IMR-90 (cell line): Measurements from ENCODE around the gene TRPV4. TPM values are rescaled to one million over a fixed set of nuclear protein-coding genes. Genes with fewer than 3 reads are reported as not detected.

Experiments used
- ATAC-seq: fragments of 200-7000 bp; cut with Tn5 transposase; 2 replicates; pipeline ENCODE4 v1.9.1; 2020; ENCODE audit warnings: low read depth, mild to moderate bottlenecking, moderate library complexity
- BruUV-seq: library from RNA; stranded (reverse); fragments of 400-500 nt; replicated peaks from 2 replicates; lab custom pipeline; 2021; lab: Mats Ljungman, UMichigan
- CTCF ChIA-PET: fragments of 300-600 bp; formaldehyde crosslinking; extraction: SDS; loops from one replicate; lab custom pipeline; 2021; ENCODE audit warnings: antibody characterized with exemption; lab: Yijun Ruan, JAX
- POLR2A ChIA-PET: fragments of 300-600 bp; sonication (Branson Sonifier 250); formaldehyde crosslinking; loops from one replicate; lab custom pipeline; 2022; ENCODE audit warnings: antibody characterized with exemption; ENCODE audit not compliant: unreplicated experiment; lab: Charles Lee
- DNase-seq: peaks from one replicate; pipeline ENCODE4 v3.0.0; 2013
- H2AFZ ChIP-seq: replicated peaks from 2 replicates; pipeline ENCODE3; 2013; ENCODE audit warnings: low read length, mild to moderate bottlenecking; ENCODE audit not compliant: poor library complexity
- H2AK5ac ChIP-seq: 2 replicates; pipeline ENCODE4 v1.6.1; 2013; ENCODE audit warnings: low read depth, low read length, inconsistent platforms
- H2AK9ac ChIP-seq: replicated peaks from 2 replicates; pipeline ENCODE3; 2013; ENCODE audit warnings: mild to moderate bottlenecking, low read depth, low read length, moderate library complexity; ENCODE audit not compliant: poor library complexity
- H2BK120ac ChIP-seq: 2 replicates; pipeline ENCODE4 v1.6.1; 2013; ENCODE audit warnings: low read depth, low read length, inconsistent platforms
- H2BK15ac ChIP-seq: 3 replicates; pipeline ENCODE4 v1.6.1; 2013; ENCODE audit warnings: low read depth, low read length, inconsistent platforms
- H2BK20ac ChIP-seq: 2 replicates; pipeline ENCODE4 v1.6.1; 2013; ENCODE audit warnings: low read depth, mild to moderate bottlenecking, inconsistent platforms, low read length, moderate library complexity
- H2BK5ac ChIP-seq: 2 replicates; pipeline ENCODE4 v1.6.1; 2013; ENCODE audit warnings: mild to moderate bottlenecking, low read depth, low read length, inconsistent platforms; ENCODE audit not compliant: poor library complexity, severe bottlenecking
- H3K14ac ChIP-seq: replicated peaks from 2 replicates; pipeline ENCODE4 v1.6.1; 2013; ENCODE audit warnings: low read depth, low read length, inconsistent platforms
- H3K18ac ChIP-seq: 2 replicates; pipeline ENCODE4 v1.6.1; 2013; ENCODE audit warnings: low read depth, low read length, control low read depth
- H3K23ac ChIP-seq: 2 replicates; pipeline ENCODE4 v1.6.1; 2013; ENCODE audit warnings: low read depth, low read length, inconsistent platforms
- H3K27ac ChIP-seq: 2 replicates; pipeline ENCODE4 v1.5.1; 2013; ENCODE audit warnings: mild to moderate bottlenecking, control low read depth, low read length; ENCODE audit not compliant: insufficient read depth
- H3K27me3 ChIP-seq: 2 replicates; pipeline ENCODE4 v1.6.1; 2013; ENCODE audit warnings: low read length; ENCODE audit not compliant: control insufficient read depth, insufficient read depth
- H3K36me3 ChIP-seq: 2 replicates; pipeline ENCODE4 v1.6.1; 2013; ENCODE audit warnings: low read length, mixed read lengths; ENCODE audit not compliant: control insufficient read depth, insufficient read depth
- H3K4ac ChIP-seq: 2 replicates; pipeline ENCODE4 v1.6.1; 2013; ENCODE audit warnings: low read depth, low read length, inconsistent platforms
- H3K4me1 ChIP-seq: 2 replicates; pipeline ENCODE4 v1.6.1; 2013; ENCODE audit warnings: low read length, mixed read lengths; ENCODE audit not compliant: control insufficient read depth, insufficient read depth
- H3K4me2 ChIP-seq: 2 replicates; pipeline ENCODE4 v1.6.1; 2013; ENCODE audit warnings: low read depth, mild to moderate bottlenecking, control low read depth, low read length, moderate library complexity
- H3K4me3 ChIP-seq: 2 replicates; pipeline ENCODE4 v1.5.1; 2013; ENCODE audit warnings: low read depth, mild to moderate bottlenecking, control low read depth, low read length, moderate library complexity; ENCODE audit not compliant: insufficient read depth
- H3K56ac ChIP-seq: 2 replicates; pipeline ENCODE4 v1.6.1; 2013; ENCODE audit warnings: low read length, inconsistent platforms; ENCODE audit not compliant: insufficient read depth; ENCODE audit errors: extremely low read depth
- H3K79me1 ChIP-seq, 2 experiments: 2 replicates each; pipeline ENCODE4 v1.6.1; 2013; ENCODE audit warnings: low read length in 2 of 2, inconsistent platforms in 1 of 2, low read depth in 1 of 2
- H3K9ac ChIP-seq: 2 replicates; pipeline ENCODE4 v1.6.1; 2013; ENCODE audit warnings: low read depth, low read length, control low read depth
- H3K9me1 ChIP-seq: 2 replicates; pipeline ENCODE4 v1.6.1; 2013; ENCODE audit warnings: low read length, inconsistent platforms; ENCODE audit not compliant: insufficient read depth
- H3K9me3 ChIP-seq: 2 replicates; pipeline ENCODE4 v1.6.1; 2013; ENCODE audit warnings: low read length; ENCODE audit not compliant: control insufficient read depth, insufficient read depth
- H4K20me1 ChIP-seq: 2 replicates; pipeline ENCODE4 v1.6.1; 2013; ENCODE audit warnings: low read length, inconsistent platforms; ENCODE audit not compliant: insufficient read depth
- H4K5ac ChIP-seq: 2 replicates; pipeline ENCODE4 v1.6.1; 2013; ENCODE audit warnings: mild to moderate bottlenecking, low read depth, low read length, control low read depth
- H4K8ac ChIP-seq, 2 experiments: 2 replicates each; pipeline ENCODE4 v1.6.1; 2013; ENCODE audit warnings: low read depth in 2 of 2, low read length in 2 of 2, control low read depth in 1 of 2, inconsistent platforms in 1 of 2
- H4K91ac ChIP-seq: 2 replicates; pipeline ENCODE4 v1.6.1; 2013; ENCODE audit warnings: low read depth, low read length, inconsistent platforms; ENCODE audit not compliant: insufficient read depth
- CEBPB ChIP-seq: IDR thresholded peaks from 2 replicates; pipeline ENCODE4 v1.6.1; 2012; ENCODE audit warnings: low read depth, low read length, improper control_type of control experiment
- MAZ ChIP-seq: IDR thresholded peaks from 2 replicates; pipeline ENCODE4 v1.6.1; 2012; ENCODE audit warnings: low read depth, mild to moderate bottlenecking, low read length, improper control_type of control experiment, moderate library complexity, borderline replicate concordance
- NFE2L2 ChIP-seq: fragments of 150-350 bp; IDR thresholded peaks from 2 replicates; pipeline ENCODE4 v1.6.1; 2016; ENCODE audit warnings: low read depth, mild to moderate bottlenecking, low read length
- RCOR1 ChIP-seq: IDR thresholded peaks from 2 replicates; pipeline ENCODE4 v1.6.1; 2012; ENCODE audit warnings: mild to moderate bottlenecking, low read length, improper control_type of control experiment; ENCODE audit not compliant: insufficient replicate concordance
- SMC3 ChIP-seq: fragments of 150-350 bp; IDR thresholded peaks from 2 replicates; pipeline ENCODE4 v1.6.1; 2016; ENCODE audit warnings: low read depth, mild to moderate bottlenecking, antibody characterized with exemption, low read length, moderate library complexity
- WGBS, 2 experiments: methylation state at CpG; one replicate each; pipeline versions ENCODE4 v1.1.5 to v1.1.7; 2013; ENCODE audit warnings: missing lambda C conversion rate in 2 of 2; ENCODE audit not compliant: insufficient read length in 1 of 2; ENCODE audit errors: extremely low coverage in 2 of 2; 5-methylcytosine and 5-hydroxymethylcytosine counted together
- dilution Hi-C: fragments of 300-500 bp; cut with HindIII; formaldehyde crosslinking; loops from one replicate; pipeline ENCODE4 v1.14.3; 2018; ENCODE audit warnings: low sequenced_read_pairs; ENCODE audit not compliant: unreplicated experiment
- in situ Hi-C: fragments of 300-500 bp; cut with MboI; formaldehyde crosslinking; loops from 3 replicates; pipeline ENCODE4 v1.14.3; 2019; ENCODE audit warnings: low sequenced_read_pairs, inconsistent platforms, mixed read lengths
- intact Hi-C: fragments of 100-400 bp; cut with micrococcal nuclease; formaldehyde crosslinking; loops from 2 replicates; pipeline ENCODE4 v1.10.0; 2022
- polyA plus RNA-seq, 3 experiments: library from polyadenylated mRNA; depleted of rRNA; stranded (reverse); fragments of >200 nt; gene quantifications; 2 replicates each; pipeline ENCODE4 v1.2.3, GENCODE V29; 2012; ENCODE audit warnings: low replicate concordance in 1 of 3
- total RNA-seq: library from RNA; depleted of rRNA; stranded (reverse); fragments of >200 nt; gene quantifications from 2 replicates; pipeline ENCODE4 v1.2.3, GENCODE V29; 2012

TRPV4 gene
- total and polyA plus RNA-seq, 2 of the 4 experiments (the other 2 are of a cell fraction), result 1.1 to 6.1 TPM

- DNase-seq, result no peak
- Histone ChIP-seq H4K91ac (no peak overlapping the region), H2BK20ac (no peak overlapping the region), H3K18ac (no peak overlapping the region), H3K79me1 (no peaks in the 10 kb centered on the region), H3K4me2 (no peak overlapping the region), H4K5ac (no peak overlapping the region), H3K27ac (no peak overlapping the region), H3K36me3 (no peaks in the 10 kb centered on the region), H3K9ac (no peak overlapping the region), H3K9me3 (no peaks in the 10 kb centered on the region), H2BK15ac (no peak overlapping the region), H4K20me1 (peaks cover 6% of the 10 kb centered on the region), H3K27me3 (no peaks in the 10 kb centered on the region), H2AK5ac (no peak overlapping the region), H3K4ac (no peak overlapping the region), H3K14ac (no peak overlapping the region), H3K4me3 (no peak overlapping the region), H4K8ac (no peak overlapping the region), H2BK120ac (no peak overlapping the region), H2AK9ac (no peak overlapping the region), H2AFZ (no peak overlapping the region), H3K23ac (no peak overlapping the region), H3K56ac (no peak overlapping the region), H2BK5ac (no peak overlapping the region), H3K9me1 (peaks cover 3% of the 10 kb centered on the region; the same call in 1 of the 2 replicates), H3K4me1 (peaks cover 2% of the 10 kb centered on the region; the same call in 1 of the 2 replicates)
- WGBS, 2 experiments, result 70% methylated on average over 8 of the region's 20 CpGs; no CpG with 5 or more reads in 1 of the 2 experiments
- no TSS peak for BruUV-seq
- TF ChIP-seq CEBPB, result no peak
- no peak for TF ChIP-seq SMC3
- no peak for TF ChIP-seq MAZ
- TF ChIP-seq NFE2L2, result no peak
- TF ChIP-seq RCOR1, result no peak
- intact Hi-C loops, result no loop called here
- ATAC-seq, result no peak
- in situ Hi-C loops, result no loop called here
- ChIA-PET CTCF (interaction anchor here (0.5 kb wide), 1 partner anchor 1561 kb away, joined by 3 read pairs; no protein-coding TSS in a partner anchor), POLR2A (no interaction called here)
- dilution Hi-C loops, result no loop called here
These were observed 18.5 kb downstream of the TRPV4 start for GRCh38 chr12:109814600-109815150.
